ENCODE results near the gene DCTD. TPM values are rescaled to one million over a fixed set of nuclear protein-coding genes. Genes with fewer than 3 reads are reported as not detected.

DCTD gene
- total and polyA plus RNA-seq, 8 donors = 28.0 to 65.2 (median 45.4) TPM

DNA sequence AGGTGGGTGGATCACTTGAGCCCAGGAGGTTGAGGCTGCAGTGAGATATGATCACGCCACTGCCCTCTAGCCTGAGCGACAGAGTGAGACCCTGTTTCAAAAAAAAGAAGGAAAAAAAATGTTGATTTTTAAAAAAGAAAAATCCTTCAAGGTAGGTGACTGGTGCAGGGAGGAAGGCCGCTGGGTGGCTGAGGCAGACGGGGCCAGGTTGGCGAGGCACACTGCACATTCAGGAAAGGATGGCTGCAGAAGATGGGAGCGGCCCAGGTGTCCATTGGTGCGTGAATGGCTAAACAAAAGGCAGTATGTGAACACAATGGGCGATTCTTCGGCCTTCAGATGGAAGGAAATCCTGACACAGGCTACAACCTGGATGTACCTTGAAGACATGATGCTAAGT, 30.4 kb downstream of the DCTD start:
- Histone ChIP-seq H3K9me3 (no peaks in the 10 kb centered on the region), H3K4me1 (peaks cover 0 to 1% (median 0%) of the 10 kb centered on the region in 3 donors), H3K27me3 (no peaks in the 10 kb centered on the region), H3K36me3 (peaks cover 0 to 14% (median 11%) of the 10 kb centered on the region in 3 donors), H3K4me3 (no peak overlapping the region), H3K27ac (no peak overlapping the region)
- ATAC-seq (no peak), FAIRE-seq (no peak), DNase-seq (no peak)
- intact Hi-C loops (cut with DNase I) = no loop called here
- TF ChIP-seq, protein P1, sequence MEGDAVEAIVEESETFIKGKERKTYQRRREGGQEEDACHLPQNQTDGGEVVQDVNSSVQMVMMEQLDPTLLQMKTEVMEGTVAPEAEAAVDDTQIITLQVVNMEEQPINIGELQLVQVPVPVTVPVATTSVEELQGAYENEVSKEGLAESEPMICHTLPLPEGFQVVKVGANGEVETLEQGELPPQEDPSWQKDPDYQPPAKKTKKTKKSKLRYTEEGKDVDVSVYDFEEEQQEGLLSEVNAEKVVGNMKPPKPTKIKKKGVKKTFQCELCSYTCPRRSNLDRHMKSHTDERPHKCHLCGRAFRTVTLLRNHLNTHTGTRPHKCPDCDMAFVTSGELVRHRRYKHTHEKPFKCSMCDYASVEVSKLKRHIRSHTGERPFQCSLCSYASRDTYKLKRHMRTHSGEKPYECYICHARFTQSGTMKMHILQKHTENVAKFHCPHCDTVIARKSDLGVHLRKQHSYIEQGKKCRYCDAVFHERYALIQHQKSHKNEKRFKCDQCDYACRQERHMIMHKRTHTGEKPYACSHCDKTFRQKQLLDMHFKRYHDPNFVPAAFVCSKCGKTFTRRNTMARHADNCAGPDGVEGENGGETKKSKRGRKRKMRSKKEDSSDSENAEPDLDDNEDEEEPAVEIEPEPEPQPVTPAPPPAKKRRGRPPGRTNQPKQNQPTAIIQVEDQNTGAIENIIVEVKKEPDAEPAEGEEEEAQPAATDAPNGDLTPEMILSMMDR (IDR thresholded peaks at IDR 0.05) = no peak
- 96% methylated on average over 9 of the region's 9 CpGs for WGBS, 2 donors

- no peak for FAIRE-seq
- ATAC-seq = no peak
- intact Hi-C loops (cut with DNase I) = no loop called here
- Histone ChIP-seq H3K27me3 (no peaks in the 10 kb centered on the region), H3K4me3 (no peak overlapping the region), H3K36me3 (peaks cover 0 to 10% (median 10%) of the 10 kb centered on the region in 3 donors), H3K9me3 (no peaks in the 10 kb centered on the region), H3K4me1 (peaks cover 0 to 3% (median 0%) of the 10 kb centered on the region in 3 donors), H3K27ac (no peak overlapping the region)
- no peak for DNase-seq
- 86 to 92% methylated on average over 6 of the region's 6 CpGs for WGBS, 2 donors
- TF ChIP-seq, protein P1 (IDR thresholded peaks at IDR 0.05) = no peak
These were observed 31.0 kb downstream of the DCTD start for GRCh38 chr4:182886205-182886604.

DNA sequence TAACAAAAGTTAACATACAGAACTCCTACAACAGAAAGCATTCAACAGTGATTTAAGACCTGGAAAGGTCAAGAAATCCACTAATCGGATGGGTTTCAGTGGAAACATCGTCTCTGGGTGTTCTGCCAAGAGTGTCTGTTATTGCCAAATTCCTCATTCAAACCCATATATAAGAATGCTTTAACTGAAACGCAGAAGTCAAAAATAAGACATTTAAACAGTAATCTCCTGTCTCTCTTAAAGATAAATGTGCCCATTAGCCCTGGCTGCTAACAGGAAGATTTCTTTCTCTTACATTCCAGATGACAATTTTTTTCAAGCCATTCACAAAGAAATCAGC, 31.5 kb downstream of the DCTD start:
- peaks cover 0 to 5% (median 5%) of the 10 kb centered on the region in 3 donors for H3K36me3 ChIP-seq
- no peak overlapping the region for H3K27ac ChIP-seq
- no peak overlapping the region for H3K4me3 ChIP-seq
- peaks cover 0 to 3% (median 0%) of the 10 kb centered on the region in 3 donors for H3K4me1 ChIP-seq
- ATAC-seq = no peak
- no peaks in the 10 kb centered on the region for H3K27me3 ChIP-seq
- TF ChIP-seq, protein P1 (IDR thresholded peaks at IDR 0.05) = no peak
- intact Hi-C loops (cut with DNase I) = no loop called here
- FAIRE-seq = no peak
- no peak for DNase-seq
- H3K9me3 ChIP-seq = no peaks in the 10 kb centered on the region
- 66 to 72% methylated on average over 3 of the region's 3 CpGs for WGBS, 2 donors

GRCh38 chr4:182885022-182885737, 32.0 kb downstream of the DCTD start:
- H3K9me3 ChIP-seq = no peaks in the 10 kb centered on the region
- TF ChIP-seq, protein P1 (IDR thresholded peaks at IDR 0.05) = no peak

DNA sequence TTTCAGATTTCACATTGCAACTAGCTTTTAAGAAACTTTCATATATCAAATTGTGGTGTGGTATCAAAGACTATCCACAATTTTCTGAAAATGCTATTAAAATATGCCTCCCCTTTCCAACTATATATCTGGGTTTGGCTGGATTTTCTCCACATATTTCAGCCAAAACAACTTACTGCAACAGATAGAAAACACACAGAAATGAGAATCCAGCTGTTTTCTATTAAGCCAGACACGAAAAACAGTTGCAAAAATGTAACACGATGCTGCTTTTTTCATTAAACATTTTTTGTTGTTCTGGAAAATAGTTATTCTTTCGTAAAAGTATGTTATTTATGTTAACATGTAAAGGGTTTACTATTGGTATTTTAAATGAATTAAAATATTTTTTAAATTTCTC, 33.1 kb downstream of the DCTD start:
- no peak overlapping the region for H3K4me3 ChIP-seq
- TF ChIP-seq, protein P1 (IDR thresholded peaks at IDR 0.05) = no peak
- intact Hi-C loops (cut with DNase I) = no loop called here
- H3K4me1 ChIP-seq = peaks cover 0 to 3% (median 0%) of the 10 kb centered on the region in 3 donors
- FAIRE-seq (no peak), ATAC-seq (no peak), DNase-seq (no peak)
- no peak overlapping the region for H3K27ac ChIP-seq
- WGBS, 2 donors = 95 to 96% methylated on average over 3 of the region's 3 CpGs
- no peaks in the 10 kb centered on the region for H3K9me3 ChIP-seq
- no peaks in the 10 kb centered on the region for H3K27me3 ChIP-seq
- H3K36me3 ChIP-seq = no peaks in the 10 kb centered on the region

More at GRCh38 chr4:182885022-182885737, 32.0 kb downstream of the DCTD start:
- H3K27ac ChIP-seq = no peak overlapping the region
- peaks cover 0 to 3% (median 0%) of the 10 kb centered on the region in 3 donors for H3K4me1 ChIP-seq
- no peak for FAIRE-seq
- intact Hi-C loops (cut with DNase I) = no loop called here
- 92 to 94% methylated on average over 3 of the region's 3 CpGs for WGBS, 2 donors
- no peak for DNase-seq
- H3K4me3 ChIP-seq = no peak overlapping the region
- peaks cover 0 to under 1% (median 0%) of the 10 kb centered on the region in 3 donors for H3K36me3 ChIP-seq
- no peaks in the 10 kb centered on the region for H3K27me3 ChIP-seq
- no peak for ATAC-seq

All from pancreas (tissue), 10 donors.